PC-9 (cell line): Measurements from ENCODE around the gene GORASP1. TPM values are rescaled to one million over a fixed set of nuclear protein-coding genes. Genes with fewer than 3 reads are reported as not detected.

Experiments
- BruUV-seq: library from RNA; stranded (reverse); fragments of 400-500 nt; replicated peaks from 2 replicates; lab custom pipeline; 2021; lab: Mats Ljungman, UMichigan
- CTCF ChIA-PET: fragments of 300-600 bp; sonication (Branson Sonifier 250); formaldehyde crosslinking; loops from one replicate; lab custom pipeline; 2022; ENCODE audit warnings: antibody characterized with exemption; lab: Charles Lee
- POLR2A ChIA-PET: fragments of 300-600 bp; sonication (Branson Sonifier 250); formaldehyde crosslinking; loops from one replicate; lab custom pipeline; 2022; ENCODE audit warnings: antibody characterized with exemption; ENCODE audit not compliant: unreplicated experiment; lab: Charles Lee
- DNase-seq, 2 experiments: peaks; one replicate each; pipeline versions ENCODE4 v3.0.0 to v3.0.0-alpha.2; 2015 to 2022; ENCODE audit warnings: mixed read lengths in 1 of 2
- H2AFZ ChIP-seq: fragments of 200-600 bp; sonication (generic); 2 replicates; pipeline ENCODE4 v1.8.1; 2017; ENCODE audit warnings: antibody characterized with exemption
- H3F3A ChIP-seq: fragments of 200-600 bp; sonication (generic); 2 replicates; pipeline ENCODE4 v1.8.1; 2017; ENCODE audit warnings: antibody characterized with exemption, mild to moderate bottlenecking, low read depth; ENCODE audit not compliant: insufficient read depth
- H3K27ac ChIP-seq: fragments of 200-600 bp; sonication (generic); 2 replicates; pipeline ENCODE4 v1.6.1; 2016; ENCODE audit warnings: mixed run types
- H3K27me3 ChIP-seq: fragments of 200-600 bp; sonication (generic); 2 replicates; pipeline ENCODE4 v1.6.1; 2016; ENCODE audit warnings: low read depth, mixed run types; ENCODE audit not compliant: insufficient read depth
- H3K36me3 ChIP-seq: fragments of 200-600 bp; sonication (generic); 2 replicates; pipeline ENCODE4 v1.6.1; 2016; ENCODE audit warnings: low read depth, mixed run types
- H3K4me1 ChIP-seq: fragments of 200-600 bp; sonication (generic); replicated peaks from 2 replicates; pipeline ENCODE4 v1.6.1; 2016; ENCODE audit warnings: mixed run types; ENCODE audit not compliant: insufficient read depth
- H3K4me2 ChIP-seq: fragments of 200-600 bp; sonication (generic); 2 replicates; pipeline ENCODE4 v1.6.1; 2017; ENCODE audit warnings: mixed run types
- H3K4me3 ChIP-seq: fragments of 200-600 bp; sonication (generic); 2 replicates; pipeline ENCODE4 v1.6.1; 2016; ENCODE audit warnings: mixed run types
- H3K79me2 ChIP-seq: fragments of 200-600 bp; sonication (generic); 2 replicates; pipeline ENCODE4 v1.6.1; 2017; ENCODE audit warnings: low read depth, mixed run types
- H3K9me2 ChIP-seq: fragments of 200-600 bp; sonication (generic); 2 replicates; pipeline ENCODE4 v1.8.1; 2017; ENCODE audit warnings: mild to moderate bottlenecking; ENCODE audit not compliant: insufficient read depth
- H3K9me3 ChIP-seq: fragments of 200-600 bp; sonication (generic); 2 replicates; pipeline ENCODE4 v1.8.1; 2016; ENCODE audit warnings: low read depth; ENCODE audit not compliant: insufficient read depth
- H4K20me1 ChIP-seq: fragments of 200-600 bp; sonication (generic); 2 replicates; pipeline ENCODE4 v1.8.1; 2017; ENCODE audit not compliant: insufficient read depth
- CTCF ChIP-seq: fragments of 200-600 bp; sonication (generic); conservative IDR thresholded peaks from 2 replicates; pipeline ENCODE4 v1.6.1; 2017; ENCODE audit warnings: mixed run types, antibody characterized with exemption, mild to moderate bottlenecking, moderate library complexity
- EZH2 ChIP-seq: fragments of 200-600 bp; sonication (generic); IDR thresholded peaks from 2 replicates; pipeline ENCODE4 v1.8.0; 2017; ENCODE audit warnings: antibody characterized with exemption, low read depth
- intact Hi-C: fragments of 100-400 bp; cut with micrococcal nuclease; formaldehyde crosslinking; loops from one replicate; pipeline ENCODE4 v1.10.0; 2022; ENCODE audit not compliant: unreplicated experiment
- total RNA-seq: library from RNA; stranded (reverse); gene quantifications from 2 replicates; pipeline ENCODE4 v1.2.3, GENCODE V29; 2021

The GORASP1 gene
- total RNA-seq, 1 experiment from 2014 or later, result 43.4 TPM

GRCh38 chr3:39112535-39112934 is 5.1 kb upstream of the GORASP1 start:
- Histone ChIP-seq H3K36me3 (no peaks in the 10 kb centered on the region), H3K4me2 (no peak overlapping the region), H3K4me3 (no peak overlapping the region), H3K27ac (no peak overlapping the region), H3K27me3 (no peaks in the 10 kb centered on the region), H3K79me2 (no peaks in the 10 kb centered on the region), H3F3A (no peaks in the 10 kb centered on the region), H2AFZ (no peak overlapping the region), H3K9me3 (no peaks in the 10 kb centered on the region), H3K9me2 (no peaks in the 10 kb centered on the region), H3K4me1 (no peaks in the 10 kb centered on the region), H4K20me1 (no peaks in the 10 kb centered on the region)
- no TSS peak for BruUV-seq
- intact Hi-C loops, result no loop called here
- ChIA-PET POLR2A (no interaction called here), CTCF (no interaction called here)
- DNase-seq, result no peak
- TF ChIP-seq EZH2 (no peak), CTCF (no peak)

GRCh38 chr3:39112113-39112512 is 4.7 kb upstream of the GORASP1 start:
- intact Hi-C loops, result no loop called here
- POLR2A ChIA-PET, result no interaction called here
- no peak for DNase-seq

GRCh38 chr3:39110041-39110639 is 2.7 kb upstream of the GORASP1 start:
- Histone ChIP-seq H3K36me3 (no peaks in the 10 kb centered on the region), H3K4me3 (no peak overlapping the region), H3K27me3 (no peaks in the 10 kb centered on the region), H4K20me1 (no peaks in the 10 kb centered on the region; the same call in 1 of the 2 replicates), H3F3A (no peaks in the 10 kb centered on the region), H3K4me2 (no peak overlapping the region), H3K27ac (no peak overlapping the region), H3K9me3 (no peaks in the 10 kb centered on the region), H3K4me1 (peaks cover 15% of the 10 kb centered on the region), H2AFZ (no peak overlapping the region), H3K9me2 (no peaks in the 10 kb centered on the region), H3K79me2 (peaks cover 19% of the 10 kb centered on the region)
- TF ChIP-seq CTCF, result no peak
- no peak for TF ChIP-seq EZH2
- CTCF ChIA-PET, result no interaction called here
- POLR2A ChIA-PET, result no interaction called here
- intact Hi-C loops, result no loop called here
- BruUV-seq, result no TSS peak
- no peak for DNase-seq

More at GRCh38 chr3:39112113-39112512, 4.7 kb upstream of the GORASP1 start:
- Histone ChIP-seq H3F3A (no peaks in the 10 kb centered on the region), H3K4me3 (no peak overlapping the region), H3K4me1 (no peaks in the 10 kb centered on the region), H3K9me3 (no peaks in the 10 kb centered on the region), H3K27ac (no peak overlapping the region), H2AFZ (no peak overlapping the region), H3K36me3 (no peaks in the 10 kb centered on the region), H4K20me1 (no peaks in the 10 kb centered on the region), H3K9me2 (no peaks in the 10 kb centered on the region), H3K27me3 (no peaks in the 10 kb centered on the region), H3K4me2 (no peak overlapping the region), H3K79me2 (no peaks in the 10 kb centered on the region)
- BruUV-seq, result no TSS peak
- TF ChIP-seq EZH2, result no peak
- no peak for TF ChIP-seq CTCF
- CTCF ChIA-PET, result no interaction called here
